ENCODE data around the gene POLR1H. TPM values are rescaled to one million over a fixed set of nuclear protein-coding genes. Genes with fewer than 3 reads are reported as not detected.

Gene POLR1H
- total RNA-seq, 4 donors from 2014 or later: 12.9 to 21.0 (median 17.4) TPM

GRCh38 chr6:30071081-30071818, 10.2 kb downstream of the POLR1H start:
- 46% methylated on average over 14 of the region's 68 CpGs for WGBS
- Histone ChIP-seq H3K4me1 (peaks cover 32 to 51% (median 45%) of the 10 kb centered on the region in 4 donors), H3K4me3 (peak overlapping the region; percentile 16 to 37 (median 25)), H3K27me3 (peaks cover 0 to 60% (median 41%) of the 10 kb centered on the region in 4 donors), H3K9me3 (no peaks in the 10 kb centered on the region), H3K27ac (replicated peaks in 1 of 4) (no peak overlapping the region), H3K36me3 (peaks cover 5 to 20% (median 17%) of the 10 kb centered on the region in 4 donors)
- intact Hi-C loops (cut with DNase I): no loop called here
- no peak for DNase-seq (ENCODE audit: extremely low spot score)
- no peak for TF ChIP-seq POLR2AphosphoS5 (IDR thresholded peaks at IDR 0.05)
- TF ChIP-seq EP300 (IDR thresholded peaks at IDR 0.05): no peak
- TF ChIP-seq CTCF (IDR thresholded peaks at IDR 0.05): no peak
- TF ChIP-seq POLR2A (IDR thresholded peaks at IDR 0.05; ENCODE audit: low read depth): no peak

- H3K27me3 ChIP-seq: peaks cover 0 to 66% (median 44%) of the 10 kb centered on the region in 4 donors
- no peak for TF ChIP-seq CTCF (IDR thresholded peaks at IDR 0.05)
- H3K9me3 ChIP-seq: no peaks in the 10 kb centered on the region
- H3K4me1 ChIP-seq: peaks cover 32 to 50% (median 43%) of the 10 kb centered on the region in 4 donors
- peak overlapping the region in 1 of 4 donors; percentile 24 for H3K4me3 ChIP-seq
- no peak overlapping the region for H3K27ac ChIP-seq (replicated peaks in 1 of 4)
- DNase-seq (ENCODE audit: extremely low spot score): no peak
- intact Hi-C loops (cut with DNase I): no loop called here
- H3K36me3 ChIP-seq: peaks cover 5 to 20% (median 17%) of the 10 kb centered on the region in 4 donors
- WGBS: 53% methylated on average over 3 of the region's 3 CpGs
Measured at GRCh38 chr6:30071858-30072257, 10.8 kb downstream of the POLR1H start.

- no peaks in the 10 kb centered on the region for H3K9me3 ChIP-seq
- no peak for DNase-seq (ENCODE audit: extremely low spot score)
- H3K4me1 ChIP-seq: peaks cover 24 to 37% (median 31%) of the 10 kb centered on the region in 4 donors
- H3K36me3 ChIP-seq: peaks cover 5 to 15% (median 15%) of the 10 kb centered on the region in 4 donors
- H3K27me3 ChIP-seq: peaks cover 0 to 82% (median 46%) of the 10 kb centered on the region in 4 donors
- intact Hi-C loops (cut with DNase I): no loop called here
- TF ChIP-seq POLR2AphosphoS5 (IDR thresholded peaks at IDR 0.05): no peak
- no peak for TF ChIP-seq CTCF (IDR thresholded peaks at IDR 0.05)
- no peak for TF ChIP-seq EP300 (IDR thresholded peaks at IDR 0.05)
- TF ChIP-seq POLR2A (IDR thresholded peaks at IDR 0.05; ENCODE audit: low read depth): no peak
- H3K27ac ChIP-seq (replicated peaks in 1 of 4): no peak overlapping the region
- WGBS: 56% methylated on average over 7 of the region's 7 CpGs
- no peak overlapping the region for H3K4me3 ChIP-seq
Measured at GRCh38 chr6:30073489-30074235, 12.6 kb downstream of the POLR1H start.

GRCh38 chr6:30074331-30075093, 13.4 kb downstream of the POLR1H start:
- H3K27me3 ChIP-seq: peaks cover 0 to 91% (median 48%) of the 10 kb centered on the region in 4 donors
- H3K4me1 ChIP-seq: peaks cover 24 to 36% (median 30%) of the 10 kb centered on the region in 4 donors
- TF ChIP-seq EP300 (IDR thresholded peaks at IDR 0.05) (no peak), CTCF (IDR thresholded peaks at IDR 0.05) (no peak), POLR2A (IDR thresholded peaks at IDR 0.05; ENCODE audit: low read depth) (no peak), POLR2AphosphoS5 (IDR thresholded peaks at IDR 0.05) (no peak)
- peaks cover 0 to 8% (median 7%) of the 10 kb centered on the region in 4 donors for H3K36me3 ChIP-seq
- intact Hi-C loops (cut with DNase I): no loop called here
- peak overlapping the region; percentile 14 to 52 (median 28) for H3K4me3 ChIP-seq
- no peak overlapping the region for H3K27ac ChIP-seq (replicated peaks in 1 of 4)
- WGBS: 11% methylated on average over 37 of the region's 37 CpGs
- DNase-seq (ENCODE audit: extremely low spot score): no peak
- no peaks in the 10 kb centered on the region for H3K9me3 ChIP-seq
